Measurements from ENCODE around the gene PLAC1. TPM values are rescaled to one million over a fixed set of nuclear protein-coding genes. Genes with fewer than 3 reads are reported as not detected.

PLAC1 gene
- total and polyA plus RNA-seq, 2 of the 13 experiments (the other 11 are each of a cell fraction or from before 2014, with no cell fraction given) = 0.40 to 2.7 TPM

DNA sequence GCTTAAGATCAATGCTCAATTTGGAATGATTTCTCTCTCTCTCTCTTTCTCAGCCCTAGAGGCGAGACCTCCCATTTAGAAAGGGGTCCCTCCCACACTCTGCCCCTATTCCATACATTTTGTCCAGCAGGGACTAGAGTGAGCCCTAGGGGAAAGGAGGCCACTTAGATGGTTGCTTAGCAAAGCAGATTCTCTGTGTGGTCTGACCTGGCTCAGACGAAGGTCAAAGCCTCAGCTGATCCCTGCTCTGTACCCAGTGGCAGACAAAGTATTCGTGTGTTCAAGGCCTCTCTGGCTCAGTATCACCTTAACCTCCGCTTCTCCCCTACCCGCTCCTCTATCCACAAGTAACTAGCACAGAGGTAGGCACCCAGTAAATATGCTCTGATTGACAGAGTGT is 120.0 kb downstream of the PLAC1 start:
- no peaks in the 10 kb centered on the region for H3K27me3 ChIP-seq (ENCODE audit: control insufficient read depth in 1 of 2, insufficient read depth in 2 of 2, low read length in 2 of 2)
- WGBS (ENCODE audit: low lambda C conversion rate) = 30% methylated on average over 4 of the region's 5 CpGs
- no peak for DNase-seq (ENCODE audit: low spot score)
- no peaks in the 10 kb centered on the region for H3K79me2 ChIP-seq (ENCODE audit: insufficient read depth, low read length)
- no peak overlapping the region for H3K9ac ChIP-seq (ENCODE audit: insufficient read depth, low read depth, low read length)
- no peak overlapping the region for H3K4me2 ChIP-seq (ENCODE audit: low read depth, low read length)
- H3K36me3 ChIP-seq (replicated peaks in 1 of 2; ENCODE audit: control insufficient read depth in 1 of 2, insufficient read depth in 2 of 2, low read length in 2 of 2) = no peaks in the 10 kb centered on the region
- H4K20me1 ChIP-seq (ENCODE audit: insufficient read depth, low read length) = no peaks in the 10 kb centered on the region
- H3K9me3 ChIP-seq (ENCODE audit: low read length) = no peaks in the 10 kb centered on the region
- intact Hi-C loops (cut with micrococcal nuclease; ENCODE audit: unreplicated experiment) (no loop called here), in situ Hi-C loops (cut with HindIII; ENCODE audit: extremely low pct_ligation_motif_present, low pct_unique_long_range_greater_than_20kb) (no loop called here)
- peak; percentile 56; the same call in 2 of the 3 replicates for ATAC-seq
- ChIA-PET POLR2A (no interaction called here), CTCF (ENCODE audit: low intra/inter-chr PET ratio, low total read pairs) (no interaction called here)
- H3K4me1 ChIP-seq (ENCODE audit: insufficient read depth, low read length) = peaks cover 23% of the 10 kb centered on the region
- BruUV-seq (replicated peaks) = no TSS peak
- no peak overlapping the region for H3K27ac ChIP-seq (ENCODE audit: extremely low read length, insufficient read depth, low read length)
- H2AFZ ChIP-seq (ENCODE audit: low read length) = no peak overlapping the region
- TF ChIP-seq ZFP36L2 (CRISPR knock-in tag; IDR thresholded peaks at IDR 0.05) = no peak
- no peak for TF ChIP-seq PITX1 (CRISPR knock-in tag; IDR thresholded peaks at IDR 0.05)
- TF ChIP-seq ZNF343 (CRISPR knock-in tag; IDR thresholded peaks at IDR 0.05) = no peak
- TF ChIP-seq RBM39 (IDR thresholded peaks at IDR 0.05; ENCODE audit: low read depth, low read length, poor library complexity, severe bottlenecking) = no peak
- no peak for TF ChIP-seq ZNF326 (CRISPR knock-in tag; IDR thresholded peaks at IDR 0.05; ENCODE audit: borderline replicate concordance)
- TF ChIP-seq POGZ (CRISPR knock-in tag; IDR thresholded peaks at IDR 0.05) = no peak
- no peak for FAIRE-seq
- H3K4me3 ChIP-seq (replicated peaks in 1 of 3; ENCODE audit: insufficient read depth in 1 of 3, low read depth in 2 of 3, low read length in 3 of 3) = no peak overlapping the region

DNA sequence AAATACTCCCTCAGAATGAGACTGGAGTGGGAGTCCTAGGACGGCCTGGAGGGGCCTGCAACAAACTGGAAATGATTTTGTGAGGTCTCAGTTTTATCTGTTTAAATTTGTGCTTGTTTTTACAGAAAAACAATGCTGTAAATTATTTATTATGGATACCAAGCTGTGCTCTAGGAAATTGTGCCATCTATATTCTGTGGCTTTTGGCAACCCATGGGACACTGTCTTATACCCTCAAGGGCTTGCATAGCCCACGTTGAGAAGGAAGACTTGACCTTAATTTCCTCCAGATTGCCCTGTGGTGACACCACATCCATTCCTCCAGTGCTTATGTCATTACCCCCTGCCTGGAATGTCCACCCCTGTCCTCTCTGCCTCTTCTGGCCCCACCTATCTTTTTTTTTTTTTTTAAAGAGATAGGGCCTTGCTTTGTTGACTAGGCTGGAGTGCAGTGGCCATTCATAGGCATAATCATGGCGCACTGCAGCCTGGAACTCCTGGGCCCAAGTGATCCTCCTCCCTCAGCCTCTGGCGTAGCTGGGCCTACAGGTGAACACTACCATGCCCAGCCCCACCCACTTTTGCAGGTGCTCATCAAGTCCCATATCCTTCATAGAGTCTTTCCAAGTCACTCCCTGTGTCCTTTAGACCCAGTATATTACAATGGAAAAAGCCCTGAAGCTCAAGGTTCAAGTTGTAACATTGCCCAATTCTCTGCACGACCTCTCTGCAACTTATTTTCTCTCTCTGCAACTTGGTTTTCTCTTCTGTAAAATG is 120.9 kb downstream of the PLAC1 start:
- Histone ChIP-seq H4K20me1 (ENCODE audit: insufficient read depth, low read length) (no peaks in the 10 kb centered on the region), H3K4me3 (replicated peaks in 1 of 3; ENCODE audit: insufficient read depth in 1 of 3, low read depth in 2 of 3, low read length in 3 of 3) (no peak overlapping the region), H3K79me2 (ENCODE audit: insufficient read depth, low read length) (no peaks in the 10 kb centered on the region), H3K27me3 (ENCODE audit: control insufficient read depth in 1 of 2, insufficient read depth in 2 of 2, low read length in 2 of 2) (no peaks in the 10 kb centered on the region), H3K9ac (ENCODE audit: insufficient read depth, low read depth, low read length) (no peak overlapping the region), H3K4me2 (ENCODE audit: low read depth, low read length) (peak overlapping the region; percentile 12; the same call in 1 of the 2 replicates), H3K4me1 (ENCODE audit: insufficient read depth, low read length) (peaks cover 23% of the 10 kb centered on the region), H3K27ac (ENCODE audit: extremely low read length, insufficient read depth, low read length) (no peak overlapping the region), H2AFZ (ENCODE audit: low read length) (no peak overlapping the region), H3K36me3 (replicated peaks in 1 of 2; ENCODE audit: control insufficient read depth in 1 of 2, insufficient read depth in 2 of 2, low read length in 2 of 2) (no peaks in the 10 kb centered on the region), H3K9me3 (ENCODE audit: low read length) (no peaks in the 10 kb centered on the region)
- BruUV-seq (replicated peaks) = no TSS peak
- intact Hi-C loops (cut with micrococcal nuclease; ENCODE audit: unreplicated experiment) = no loop called here
- ChIA-PET POLR2A (no interaction called here), CTCF (ENCODE audit: low intra/inter-chr PET ratio, low total read pairs) (no interaction called here)
- DNase-seq (ENCODE audit: low spot score) (peak; percentile 7), FAIRE-seq (no peak), ATAC-seq (peak; percentile 48; the same call in 2 of the 3 replicates)
- in situ Hi-C loops (cut with HindIII; ENCODE audit: extremely low pct_ligation_motif_present, low pct_unique_long_range_greater_than_20kb) = no loop called here
- whole genome bisulfite sequencing (ENCODE audit: low lambda C conversion rate) = 42% methylated on average over 3 of the region's 5 CpGs
- TF ChIP-seq CEBPG (CRISPR knock-in tag; IDR thresholded peaks at IDR 0.05) (0 out of 2 replicates have a peak, but pooled peaks have one; percentile 8), HNF4A (CRISPR knock-in tag; IDR thresholded peaks at IDR 0.05) (peak; percentile 44), SALL2 (CRISPR knock-in tag; IDR thresholded peaks at IDR 0.05) (no peak)
- TF ChIP-seq, protein P1, sequence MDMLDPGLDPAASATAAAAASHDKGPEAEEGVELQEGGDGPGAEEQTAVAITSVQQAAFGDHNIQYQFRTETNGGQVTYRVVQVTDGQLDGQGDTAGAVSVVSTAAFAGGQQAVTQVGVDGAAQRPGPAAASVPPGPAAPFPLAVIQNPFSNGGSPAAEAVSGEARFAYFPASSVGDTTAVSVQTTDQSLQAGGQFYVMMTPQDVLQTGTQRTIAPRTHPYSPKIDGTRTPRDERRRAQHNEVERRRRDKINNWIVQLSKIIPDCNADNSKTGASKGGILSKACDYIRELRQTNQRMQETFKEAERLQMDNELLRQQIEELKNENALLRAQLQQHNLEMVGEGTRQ (IDR thresholded peaks at IDR 0.05; ENCODE audit: low read depth, low read length) = no peak
- TF ChIP-seq, protein P1 (CRISPR knock-in tag; IDR thresholded peaks at IDR 0.05; ENCODE audit: borderline replicate concordance) = peak; percentile 3; the same call in 1 of the 2 replicates
- TF ChIP-seq, protein P2, sequence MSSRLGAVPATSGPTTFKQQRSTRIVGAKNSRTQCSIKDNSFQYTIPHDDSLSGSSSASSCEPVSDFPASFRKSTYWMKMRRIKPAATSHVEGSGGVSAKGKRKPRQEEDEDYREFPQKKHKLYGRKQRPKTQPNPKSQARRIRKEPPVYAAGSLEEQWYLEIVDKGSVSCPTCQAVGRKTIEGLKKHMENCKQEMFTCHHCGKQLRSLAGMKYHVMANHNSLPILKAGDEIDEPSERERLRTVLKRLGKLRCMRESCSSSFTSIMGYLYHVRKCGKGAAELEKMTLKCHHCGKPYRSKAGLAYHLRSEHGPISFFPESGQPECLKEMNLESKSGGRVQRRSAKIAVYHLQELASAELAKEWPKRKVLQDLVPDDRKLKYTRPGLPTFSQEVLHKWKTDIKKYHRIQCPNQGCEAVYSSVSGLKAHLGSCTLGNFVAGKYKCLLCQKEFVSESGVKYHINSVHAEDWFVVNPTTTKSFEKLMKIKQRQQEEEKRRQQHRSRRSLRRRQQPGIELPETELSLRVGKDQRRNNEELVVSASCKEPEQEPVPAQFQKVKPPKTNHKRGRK (CRISPR knock-in tag; IDR thresholded peaks at IDR 0.05) = no peak
- TF ChIP-seq, protein P3, sequence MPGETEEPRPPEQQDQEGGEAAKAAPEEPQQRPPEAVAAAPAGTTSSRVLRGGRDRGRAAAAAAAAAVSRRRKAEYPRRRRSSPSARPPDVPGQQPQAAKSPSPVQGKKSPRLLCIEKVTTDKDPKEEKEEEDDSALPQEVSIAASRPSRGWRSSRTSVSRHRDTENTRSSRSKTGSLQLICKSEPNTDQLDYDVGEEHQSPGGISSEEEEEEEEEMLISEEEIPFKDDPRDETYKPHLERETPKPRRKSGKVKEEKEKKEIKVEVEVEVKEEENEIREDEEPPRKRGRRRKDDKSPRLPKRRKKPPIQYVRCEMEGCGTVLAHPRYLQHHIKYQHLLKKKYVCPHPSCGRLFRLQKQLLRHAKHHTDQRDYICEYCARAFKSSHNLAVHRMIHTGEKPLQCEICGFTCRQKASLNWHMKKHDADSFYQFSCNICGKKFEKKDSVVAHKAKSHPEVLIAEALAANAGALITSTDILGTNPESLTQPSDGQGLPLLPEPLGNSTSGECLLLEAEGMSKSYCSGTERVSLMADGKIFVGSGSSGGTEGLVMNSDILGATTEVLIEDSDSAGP (CRISPR knock-in tag; IDR thresholded peaks at IDR 0.05; ENCODE audit: borderline replicate concordance) = peak; percentile 35; the same call in 1 of the 2 replicates

All from HepG2 (cell line).